GM10266 (cell line): ENCODE data around the gene KCNN3.

Experiments
- DNase-seq: peaks from one replicate; pipeline ENCODE4 v3.0.0; 2012; ENCODE audit errors: extremely low spot score
- CTCF ChIP-seq: IDR thresholded peaks from 2 replicates; pipeline ENCODE4 v1.5.1; 2012; ENCODE audit warnings: mild to moderate bottlenecking, low read depth; ENCODE audit not compliant: control insufficient read depth, insufficient read depth; ENCODE audit errors: missing control alignments

KCNN3 gene

DNA sequence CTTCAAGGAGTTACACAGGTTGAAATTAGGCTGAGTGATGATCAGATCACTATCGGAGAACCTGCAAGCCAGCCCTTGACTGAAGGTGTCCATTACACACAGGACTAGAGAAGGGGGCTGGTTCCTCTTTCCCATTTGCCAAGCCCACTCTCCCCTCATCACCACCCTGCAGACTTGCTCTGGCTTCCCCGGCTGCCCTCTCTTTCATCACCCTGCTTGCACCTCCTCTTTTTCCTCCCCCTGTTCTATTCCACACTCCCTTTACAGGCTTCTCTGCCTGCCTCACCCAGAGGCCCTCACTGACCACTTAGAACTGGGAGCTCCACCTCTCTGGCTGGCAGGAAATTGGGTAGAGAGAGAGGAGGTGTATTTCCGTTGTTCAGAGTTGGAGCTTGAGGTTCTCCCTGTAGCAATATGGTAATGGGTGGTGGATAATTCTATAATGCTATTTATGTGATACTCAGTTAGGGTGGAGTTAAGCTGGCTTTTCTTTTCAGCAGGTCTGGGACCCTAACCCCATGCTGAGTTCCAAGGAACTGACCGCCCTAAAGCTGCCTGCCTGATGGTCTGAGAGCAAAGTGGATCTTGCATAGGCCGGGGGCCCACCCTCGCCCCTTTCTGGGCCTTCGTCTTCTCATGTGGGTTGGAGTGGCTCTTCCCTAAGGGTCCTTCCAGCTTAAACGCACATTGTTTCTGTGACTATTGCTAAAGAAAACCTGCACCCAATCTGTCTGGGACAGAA is 150.3 kb downstream of the KCNN3 start:
- TF ChIP-seq CTCF = no peak
- DNase-seq = no peak

- TF ChIP-seq CTCF = no peak
Measured at GRCh38 chr1:154718566-154718965, 151.5 kb downstream of the KCNN3 start.

DNA sequence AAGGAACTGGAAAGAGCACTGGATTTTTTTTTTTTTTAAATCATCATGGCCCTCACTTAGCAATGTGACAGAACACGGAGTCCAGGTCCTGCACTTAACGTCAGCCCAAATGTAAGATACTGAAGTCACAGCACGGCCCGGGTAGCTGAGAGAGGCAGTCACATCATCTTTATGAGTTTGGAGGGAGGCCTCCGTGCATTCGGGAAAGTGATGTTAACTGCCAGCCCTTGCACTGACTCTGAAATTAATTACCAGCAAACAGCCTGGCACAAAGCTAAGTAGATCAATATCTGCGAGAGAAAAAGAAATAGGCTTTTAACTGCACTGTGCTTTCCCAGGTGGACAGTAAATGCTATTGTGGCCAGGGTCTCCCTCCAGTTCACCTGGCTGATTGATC is 152.6 kb downstream of the KCNN3 start:
- TF ChIP-seq CTCF = no peak
- DNase-seq = no peak

More at GRCh38 chr1:154718566-154718965, 151.5 kb downstream of the KCNN3 start:
- DNase-seq = no peak

DNA sequence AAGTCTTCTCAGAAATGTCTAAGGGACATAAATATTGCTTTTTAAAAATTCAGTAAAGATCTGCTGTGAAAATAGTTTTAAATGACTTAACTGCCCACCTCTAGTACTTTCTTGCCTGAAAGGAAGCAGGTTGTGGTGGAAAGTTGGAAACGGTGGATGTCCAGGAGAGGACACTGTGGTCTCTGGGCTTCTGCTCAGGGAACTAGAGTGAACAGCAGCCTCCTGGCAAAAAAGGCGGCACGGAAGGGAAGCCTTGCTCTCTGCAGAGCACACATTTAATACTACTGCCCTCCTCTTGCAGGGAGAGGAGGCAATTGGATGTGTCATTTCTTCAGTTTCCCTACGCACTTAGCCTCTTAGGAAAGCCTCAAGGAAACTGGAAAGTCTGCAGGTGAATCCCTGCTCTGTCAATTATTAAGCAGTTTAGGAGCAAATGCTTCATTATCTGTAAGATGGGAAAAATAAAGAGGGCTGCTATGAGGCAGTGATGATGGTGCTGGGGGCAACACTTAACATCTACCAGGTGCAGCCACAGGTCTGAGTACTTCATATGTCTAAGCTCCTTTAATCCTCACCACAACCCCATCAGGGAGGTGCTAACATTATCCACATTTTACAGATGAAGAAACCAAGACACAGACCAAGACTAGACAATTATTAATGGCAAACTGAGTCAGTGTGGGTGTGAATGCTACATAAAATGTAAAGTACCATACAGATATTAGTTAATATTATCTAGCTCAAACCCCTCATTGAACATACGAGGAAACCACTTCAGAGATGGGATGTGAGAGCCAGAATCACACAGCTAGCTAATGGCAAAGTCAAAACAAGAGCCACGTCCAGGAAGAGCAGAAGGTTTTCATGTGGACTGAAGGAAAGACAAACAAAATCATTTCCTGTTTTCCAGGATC is 153.2 kb downstream of the KCNN3 start:
- TF ChIP-seq CTCF = no peak
- DNase-seq = no peak

- no peak for DNase-seq
- no peak for TF ChIP-seq CTCF
Measured at GRCh38 chr1:154716011-154716410, 154.1 kb downstream of the KCNN3 start.

GRCh38 chr1:154715385-154715784 is 154.7 kb downstream of the KCNN3 start:
- DNase-seq = no peak
- TF ChIP-seq CTCF = no peak

GRCh38 chr1:154714638-154715037 is 155.4 kb downstream of the KCNN3 start:
- no peak for DNase-seq
- TF ChIP-seq CTCF = no peak
